Tibial nerve (tissue), 4 donors: ENCODE results near the gene NAPG. TPM values are rescaled to one million over a fixed set of nuclear protein-coding genes. Genes with fewer than 3 reads are reported as not detected.
"Not testable (repeated sequence)": the region's sequence is repeated elsewhere in the genome, so short reads cannot be mapped to it uniquely, and the experiment has no call there.

Experiments used
- DNase-seq, 2 donors: peaks; one replicate each; pipeline ENCODE4 v3.0.0-alpha.2; 2019; ENCODE audit warnings: low spot score in 2 of 2
- H3K27ac ChIP-seq, 4 donors: fragments of 200-600 bp; sonication (generic) in 3 of 4; one replicate each; pipeline ENCODE4 v1.5.1; 2017 to 2019; ENCODE audit warnings: mild to moderate bottlenecking in 1 of 4
- H3K27me3 ChIP-seq, 2 donors: fragments of 200-600 bp; sonication (generic) in 1 of 2; one replicate each; pipeline versions ENCODE4 v1.5.1 to v1.6.0; 2017 to 2019
- H3K36me3 ChIP-seq, 3 donors: fragments of 200-600 bp; sonication (generic); one replicate each; pipeline ENCODE4 v1.5.1; 2018 to 2019
- H3K4me1 ChIP-seq, 4 donors: fragments of 200-600 bp; sonication (generic) in 3 of 4; one replicate each; pipeline ENCODE4 v1.5.1; 2017 to 2019
- H3K4me3 ChIP-seq, 4 donors: fragments of 200-600 bp; sonication (generic) in 3 of 4; one replicate each; pipeline ENCODE4 v1.5.1; 2017 to 2019; ENCODE audit warnings: mild to moderate bottlenecking in 1 of 4, moderate library complexity in 1 of 4
- H3K9me3 ChIP-seq, 4 donors: fragments of 200-600 bp; sonication (generic) in 3 of 4; one replicate each; pipeline ENCODE4 v1.5.1; 2017 to 2019
- EP300 ChIP-seq, 2 donors: sonication (generic); formaldehyde crosslinking; IDR thresholded peaks; one replicate each; pipeline ENCODE4 v1.6.1; 2017; ENCODE audit warnings: antibody characterized with exemption in 2 of 2, mild to moderate bottlenecking in 1 of 2
- POLR2A ChIP-seq, 2 donors: fragments of 450-650 bp; IDR thresholded peaks; one replicate each; pipeline ENCODE4 v1.6.1; 2017; ENCODE audit warnings: antibody characterized with exemption in 2 of 2, mild to moderate bottlenecking in 2 of 2, moderate library complexity in 2 of 2
- WGBS, 2 donors: methylation state at CpG; one replicate each; pipeline ENCODE4 v1.1.5; 2018; 5-methylcytosine and 5-hydroxymethylcytosine counted together
- total RNA-seq, 4 donors: library from RNA; depleted of rRNA; stranded (reverse); fragments of >200 nt; gene quantifications; one replicate each; pipeline ENCODE4 v1.1.0, GENCODE V29; 2016
- TF ChIP-seq, protein P1 (sequence below), 5 experiments: fragments of 200-600 bp in 3 of 5; fragments of 450-650 bp in 2 of 5; sonication (generic) in 3 of 5; IDR thresholded peaks; one replicate each; pipeline ENCODE4 v1.5.1; 2016 to 2019; ENCODE audit warnings: antibody characterized with exemption in 5 of 5, mild to moderate bottlenecking in 3 of 5, moderate library complexity in 2 of 5

The NAPG gene
- total RNA-seq, 4 donors from 2014 or later: 19.0 to 37.9 (median 27.7) TPM

- no peaks in the 10 kb centered on the region for H3K36me3 ChIP-seq
- TF ChIP-seq EP300 (IDR thresholded peaks at IDR 0.05) (no peak), POLR2A (IDR thresholded peaks at IDR 0.05) (no peak)
- TF ChIP-seq, protein P1, sequence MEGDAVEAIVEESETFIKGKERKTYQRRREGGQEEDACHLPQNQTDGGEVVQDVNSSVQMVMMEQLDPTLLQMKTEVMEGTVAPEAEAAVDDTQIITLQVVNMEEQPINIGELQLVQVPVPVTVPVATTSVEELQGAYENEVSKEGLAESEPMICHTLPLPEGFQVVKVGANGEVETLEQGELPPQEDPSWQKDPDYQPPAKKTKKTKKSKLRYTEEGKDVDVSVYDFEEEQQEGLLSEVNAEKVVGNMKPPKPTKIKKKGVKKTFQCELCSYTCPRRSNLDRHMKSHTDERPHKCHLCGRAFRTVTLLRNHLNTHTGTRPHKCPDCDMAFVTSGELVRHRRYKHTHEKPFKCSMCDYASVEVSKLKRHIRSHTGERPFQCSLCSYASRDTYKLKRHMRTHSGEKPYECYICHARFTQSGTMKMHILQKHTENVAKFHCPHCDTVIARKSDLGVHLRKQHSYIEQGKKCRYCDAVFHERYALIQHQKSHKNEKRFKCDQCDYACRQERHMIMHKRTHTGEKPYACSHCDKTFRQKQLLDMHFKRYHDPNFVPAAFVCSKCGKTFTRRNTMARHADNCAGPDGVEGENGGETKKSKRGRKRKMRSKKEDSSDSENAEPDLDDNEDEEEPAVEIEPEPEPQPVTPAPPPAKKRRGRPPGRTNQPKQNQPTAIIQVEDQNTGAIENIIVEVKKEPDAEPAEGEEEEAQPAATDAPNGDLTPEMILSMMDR (IDR thresholded peaks at IDR 0.05): no peak
- H3K9me3 ChIP-seq: peaks cover 0 to 2% (median 0%) of the 10 kb centered on the region in 4 donors
- H3K4me3 ChIP-seq: no peak overlapping the region
- DNase-seq: no peak
- no peak overlapping the region for H3K27ac ChIP-seq
- H3K27me3 ChIP-seq: no peaks in the 10 kb centered on the region
- 79 to 83% methylated on average over 6 of the region's 6 CpGs for WGBS, 2 donors
- peaks cover 0 to 14% (median 0%) of the 10 kb centered on the region in 4 donors for H3K4me1 ChIP-seq
Observed at GRCh38 chr18:10499230-10499629, 26.6 kb upstream of the NAPG start.

DNA sequence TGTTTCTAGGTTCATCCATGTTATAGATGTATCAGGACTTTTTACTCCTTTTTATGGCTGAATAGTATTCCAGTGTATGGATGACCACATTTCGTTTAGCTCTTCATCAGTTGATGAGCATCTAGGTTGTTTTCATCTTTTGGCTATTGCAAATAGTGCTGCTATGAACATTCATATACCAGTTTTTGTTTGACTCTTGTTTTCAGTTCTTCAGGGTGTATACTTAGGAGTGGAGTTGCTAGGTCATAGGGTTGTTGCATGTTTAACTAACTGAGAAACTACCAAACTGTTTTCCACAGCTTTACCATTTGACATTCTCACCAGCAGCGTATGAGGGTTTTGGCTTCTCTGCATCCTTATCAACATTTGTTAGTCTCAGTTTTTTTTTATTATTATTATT, 25.8 kb upstream of the NAPG start:
- no peak for TF ChIP-seq POLR2A (IDR thresholded peaks at IDR 0.05)
- no peak for TF ChIP-seq EP300 (IDR thresholded peaks at IDR 0.05)
- TF ChIP-seq, protein P1 (IDR thresholded peaks at IDR 0.05): no peak
- Histone ChIP-seq H3K27ac (no peak overlapping the region), H3K9me3 (peaks cover 0 to 10% (median 4%) of the 10 kb centered on the region in 4 donors), H3K4me3 (no peak overlapping the region), H3K36me3 (no peaks in the 10 kb centered on the region), H3K27me3 (no peaks in the 10 kb centered on the region), H3K4me1 (peaks cover 0 to 14% (median 0%) of the 10 kb centered on the region in 4 donors)
- WGBS, 2 donors: 49 to 96% methylated on average over 2 of the region's 2 CpGs
- DNase-seq: no peak

DNA sequence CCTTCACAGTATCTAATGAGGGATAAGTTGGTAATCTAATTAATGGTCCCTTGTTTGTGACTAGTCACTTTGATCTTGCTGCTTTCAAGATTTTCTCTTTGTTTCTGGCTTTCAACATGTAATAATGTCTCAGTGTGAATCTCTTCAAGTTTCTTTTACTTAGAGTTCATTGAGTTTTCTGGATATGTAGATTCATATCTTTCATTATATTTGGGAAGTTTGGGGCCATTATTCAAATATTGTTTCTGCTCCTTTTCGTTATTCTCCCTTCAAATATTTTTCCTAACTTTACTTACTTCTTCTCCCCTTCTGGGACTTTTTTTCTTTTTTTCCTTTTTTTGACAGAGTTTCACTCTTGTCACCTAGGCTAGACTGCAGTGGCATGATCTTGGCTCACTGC, 21.1 kb upstream of the NAPG start:
- Histone ChIP-seq H3K27ac (no peak overlapping the region), H3K9me3 (peaks cover 0 to 34% (median 7%) of the 10 kb centered on the region in 4 donors), H3K36me3 (no peaks in the 10 kb centered on the region), H3K4me1 (no peaks in the 10 kb centered on the region), H3K4me3 (no peak overlapping the region), H3K27me3 (no peaks in the 10 kb centered on the region)
- no peak for DNase-seq
- TF ChIP-seq EP300 (IDR thresholded peaks at IDR 0.05) (no peak), POLR2A (IDR thresholded peaks at IDR 0.05) (no peak)
- TF ChIP-seq, protein P1 (IDR thresholded peaks at IDR 0.05): no peak
- 78 to 90% methylated on average over 1 of the region's 1 CpG for WGBS, 2 donors

- H3K36me3 ChIP-seq, H3K4me3 ChIP-seq, H3K27me3 ChIP-seq, DNase-seq, H3K27ac ChIP-seq, H3K4me1 ChIP-seq: not testable (repeated sequence)
- H3K9me3 ChIP-seq: peaks cover 0 to 34% (median 7%) of the 10 kb centered on the region in 4 donors
- WGBS, 2 donors: 86 to 96% methylated on average over 17 to 19 of the region's 19 CpGs
Observed at GRCh38 chr18:10505892-10506291, 19.9 kb upstream of the NAPG start.

- H3K27ac ChIP-seq: no peak overlapping the region
- TF ChIP-seq POLR2A (IDR thresholded peaks at IDR 0.05) (no peak), EP300 (IDR thresholded peaks at IDR 0.05) (no peak)
- TF ChIP-seq, protein P1 (IDR thresholded peaks at IDR 0.05): no peak
- H3K9me3 ChIP-seq: peaks cover 0 to 34% (median 7%) of the 10 kb centered on the region in 4 donors
- no peak for DNase-seq
- no peaks in the 10 kb centered on the region for H3K27me3 ChIP-seq
- H3K36me3 ChIP-seq: no peaks in the 10 kb centered on the region
- H3K4me3 ChIP-seq: no peak overlapping the region
- H3K4me1 ChIP-seq: peaks cover 0 to 9% (median 7%) of the 10 kb centered on the region in 4 donors
Observed at GRCh38 chr18:10508591-10508990, 17.2 kb upstream of the NAPG start.

GRCh38 chr18:10511236-10511635, 14.6 kb upstream of the NAPG start:
- peaks cover 0 to 25% (median 2%) of the 10 kb centered on the region in 4 donors for H3K9me3 ChIP-seq
- no peak for DNase-seq
- 79% methylated on average over 2 of the region's 2 CpGs for WGBS, 2 donors
- H3K4me3 ChIP-seq: no peak overlapping the region
- TF ChIP-seq EP300 (IDR thresholded peaks at IDR 0.05) (no peak), POLR2A (IDR thresholded peaks at IDR 0.05) (no peak)
- TF ChIP-seq, protein P1 (IDR thresholded peaks at IDR 0.05): no peak
- H3K36me3 ChIP-seq: no peaks in the 10 kb centered on the region
- H3K4me1 ChIP-seq: peaks cover 0 to 27% (median 10%) of the 10 kb centered on the region in 4 donors
- no peak overlapping the region for H3K27ac ChIP-seq
- no peaks in the 10 kb centered on the region for H3K27me3 ChIP-seq
